ENCODE measurements around the gene TRPM8. TPM values are rescaled to one million over a fixed set of nuclear protein-coding genes. Genes with fewer than 3 reads are reported as not detected.
"Not testable (repeated sequence)": the region's sequence is repeated elsewhere in the genome, so short reads cannot be mapped to it uniquely, and the experiment has no call there.

TRPM8 gene
- total and polyA plus RNA-seq, 2 experiments from 2014 or later, result not detected

DNA sequence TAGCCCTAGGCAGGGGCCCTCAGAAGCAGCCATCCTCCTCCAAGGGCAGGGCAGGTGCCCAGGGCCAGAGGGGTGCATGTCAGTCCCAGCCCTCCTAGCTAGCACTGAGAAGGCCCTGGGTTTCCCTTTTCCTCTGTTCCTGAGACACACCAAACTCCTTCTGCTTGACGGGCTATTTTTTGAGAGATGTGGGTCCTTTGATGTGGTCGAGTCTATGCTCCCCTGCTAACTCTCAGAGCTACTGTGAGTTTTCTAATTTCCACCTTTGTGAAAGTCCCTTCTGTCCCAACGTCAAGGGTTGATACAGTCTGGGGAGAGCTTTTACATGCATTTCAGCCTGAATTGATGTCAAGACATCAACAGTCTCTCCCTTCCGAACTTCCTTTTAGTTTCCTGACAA is 51.4 kb downstream of the TRPM8 start:
- Histone ChIP-seq H3K79me2 (ENCODE audit: insufficient read depth) (no peaks in the 10 kb centered on the region), H3K9me3 (ENCODE audit: low read depth) (no peaks in the 10 kb centered on the region), H3K27me3 (replicated peaks; ENCODE audit: insufficient read depth) (peaks cover 17% of the 10 kb centered on the region; the same call in 1 of the 2 replicates), H3K9me2 (ENCODE audit: insufficient read depth) (no peaks in the 10 kb centered on the region), H3K4me1 (ENCODE audit: insufficient read depth) (no peaks in the 10 kb centered on the region), H4K20me1 (ENCODE audit: insufficient read depth) (no peaks in the 10 kb centered on the region), H2AFZ (no peak overlapping the region), H3K36me3 (ENCODE audit: low read depth) (no peaks in the 10 kb centered on the region), H3K27ac (no peak overlapping the region), H3K4me2 (ENCODE audit: unreplicated experiment) (no peak overlapping the region), H3K4me3 (no peak overlapping the region), H3K9ac (no peak overlapping the region), H3F3A (ENCODE audit: insufficient read depth) (peaks cover 2% of the 10 kb centered on the region; the same call in 1 of the 2 replicates)
- WGBS, 2 experiments (ENCODE audit: low coverage in 1 of 2, low lambda C conversion rate in 2 of 2, missing lambda C conversion rate in 2 of 2), result 71 to 74% methylated on average over 4 of the region's 4 CpGs
- in situ Hi-C loops (cut with MboI), result no loop called here
- TF ChIP-seq EZH2phosphoT487 (IDR thresholded peaks at IDR 0.05; ENCODE audit: insufficient read depth, low read depth), result no peak
- no peak for TF ChIP-seq EZH2 (IDR thresholded peaks at IDR 0.05; ENCODE audit: insufficient read depth, poor library complexity, severe bottlenecking)
- no peak for DNase-seq

DNA sequence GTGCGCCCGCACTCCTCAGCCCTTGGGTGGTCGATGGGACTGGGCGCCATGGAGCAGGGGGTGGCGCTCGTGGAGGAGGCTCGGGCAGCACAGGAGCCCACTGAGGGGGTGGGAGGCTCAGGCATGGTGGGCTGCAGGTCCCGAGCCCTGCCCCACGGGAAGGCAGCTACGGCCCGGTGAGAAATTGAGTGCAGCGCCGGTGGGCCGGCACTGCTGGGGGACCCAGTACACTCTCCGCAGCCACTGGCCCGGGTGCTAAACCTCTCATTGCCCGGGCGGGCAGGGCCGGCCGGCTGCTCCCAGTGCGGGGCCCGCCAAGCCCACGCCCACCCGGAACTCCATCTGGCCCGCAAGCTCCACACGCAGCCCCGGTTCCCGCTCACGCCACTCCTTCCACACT is 55.3 kb downstream of the TRPM8 start:
- in situ Hi-C loops (cut with MboI), result loop anchor here (10.0 kb wide), 1 partner anchor 522 kb away; the partner anchor contains the start of gene ARL4C
- not testable (repeated sequence) for H2AFZ ChIP-seq
- WGBS, 2 experiments (ENCODE audit: low coverage in 1 of 2, low lambda C conversion rate in 2 of 2, missing lambda C conversion rate in 2 of 2), result 93 to 95% methylated on average over 18 to 29 of the region's 29 CpGs

GRCh38 chr2:233972941-233973575 is 55.9 kb downstream of the TRPM8 start:
- TF ChIP-seq EZH2phosphoT487 (IDR thresholded peaks at IDR 0.05; ENCODE audit: insufficient read depth, low read depth) (no peak), EZH2 (IDR thresholded peaks at IDR 0.05; ENCODE audit: insufficient read depth, poor library complexity, severe bottlenecking) (no peak)
- Histone ChIP-seq H3K4me2 (ENCODE audit: unreplicated experiment) (no peak overlapping the region), H3K9me3 (ENCODE audit: low read depth) (no peaks in the 10 kb centered on the region), H4K20me1 (ENCODE audit: insufficient read depth) (no peaks in the 10 kb centered on the region), H3K79me2 (ENCODE audit: insufficient read depth) (no peaks in the 10 kb centered on the region), H3K36me3 (ENCODE audit: low read depth) (no peaks in the 10 kb centered on the region), H3K27me3 (replicated peaks; ENCODE audit: insufficient read depth) (peaks cover 12% of the 10 kb centered on the region; the same call in 1 of the 2 replicates), H3F3A (ENCODE audit: insufficient read depth) (peaks cover 6% of the 10 kb centered on the region; the same call in 1 of the 2 replicates), H3K4me1 (ENCODE audit: insufficient read depth) (peaks cover 15% of the 10 kb centered on the region; the same call in 1 of the 2 replicates), H3K9me2 (ENCODE audit: insufficient read depth) (no peaks in the 10 kb centered on the region), H3K9ac (no peak overlapping the region), H3K4me3 (no peak overlapping the region), H3K27ac (no peak overlapping the region), H2AFZ (no peak overlapping the region)
- 89 to 93% methylated on average over 13 of the region's 13 CpGs for WGBS, 2 experiments (ENCODE audit: low coverage in 1 of 2, low lambda C conversion rate in 2 of 2, missing lambda C conversion rate in 2 of 2)
- no peak for DNase-seq
- in situ Hi-C loops (cut with MboI), result loop anchor here (10.0 kb wide), 1 partner anchor 522 kb away; the partner anchor contains the start of gene ARL4C

More for the DNA sequence above, 55.3 kb downstream of the TRPM8 start:
- not testable (repeated sequence) for DNase-seq; H3K4me3 ChIP-seq; H3K27ac ChIP-seq; H3K9me2 ChIP-seq (ENCODE audit: insufficient read depth); H3K4me2 ChIP-seq (ENCODE audit: unreplicated experiment); H3K36me3 ChIP-seq (ENCODE audit: low read depth); H3K79me2 ChIP-seq (ENCODE audit: insufficient read depth); H3K9me3 ChIP-seq (ENCODE audit: low read depth); H4K20me1 ChIP-seq (ENCODE audit: insufficient read depth); H3K9ac ChIP-seq; H3F3A ChIP-seq (ENCODE audit: insufficient read depth)
- Histone ChIP-seq H3K4me1 (ENCODE audit: insufficient read depth) (peaks cover 15% of the 10 kb centered on the region; the same call in 1 of the 2 replicates), H3K27me3 (replicated peaks; ENCODE audit: insufficient read depth) (peaks cover 12% of the 10 kb centered on the region; the same call in 1 of the 2 replicates)

GRCh38 chr2:233973786-233974185 is 56.6 kb downstream of the TRPM8 start:
- Histone ChIP-seq H3K4me2 (ENCODE audit: unreplicated experiment) (no peak overlapping the region), H3K9me3 (ENCODE audit: low read depth) (no peaks in the 10 kb centered on the region), H3K27me3 (replicated peaks; ENCODE audit: insufficient read depth) (peaks cover 12% of the 10 kb centered on the region; the same call in 1 of the 2 replicates), H3K27ac (no peak overlapping the region), H3K9me2 (ENCODE audit: insufficient read depth) (no peaks in the 10 kb centered on the region), H4K20me1 (ENCODE audit: insufficient read depth) (no peaks in the 10 kb centered on the region), H3K4me1 (ENCODE audit: insufficient read depth) (peaks cover 15% of the 10 kb centered on the region; the same call in 1 of the 2 replicates), H3K9ac (no peak overlapping the region), H2AFZ (no peak overlapping the region), H3F3A (ENCODE audit: insufficient read depth) (peaks cover 6% of the 10 kb centered on the region; the same call in 1 of the 2 replicates), H3K4me3 (no peak overlapping the region), H3K79me2 (ENCODE audit: insufficient read depth) (no peaks in the 10 kb centered on the region), H3K36me3 (ENCODE audit: low read depth) (no peaks in the 10 kb centered on the region)
- in situ Hi-C loops (cut with MboI), result loop anchor here (10.0 kb wide), 1 partner anchor 521 kb away; the partner anchor contains the start of gene ARL4C
- no peak for DNase-seq
- TF ChIP-seq EZH2phosphoT487 (IDR thresholded peaks at IDR 0.05; ENCODE audit: insufficient read depth, low read depth), result no peak
- no peak for TF ChIP-seq EZH2 (IDR thresholded peaks at IDR 0.05; ENCODE audit: insufficient read depth, poor library complexity, severe bottlenecking)
- 93 to 96% methylated on average over 6 of the region's 6 CpGs for WGBS, 2 experiments (ENCODE audit: low coverage in 1 of 2, low lambda C conversion rate in 2 of 2, missing lambda C conversion rate in 2 of 2)

Data from GM23248 (cell line).